NT2/D1 (cell line): Measurements from ENCODE around the gene CDH4.

Source experiments
- YY1 ChIP-seq: IDR thresholded peaks from 2 replicates; pipeline ENCODE4 v1.6.1; 2011; ENCODE audit not compliant: insufficient read length, insufficient read depth
- ZNF274 ChIP-seq: IDR thresholded peaks from 2 replicates; pipeline ENCODE4 v1.6.1; 2011; ENCODE audit warnings: mild to moderate bottlenecking, low read depth, low read length

DNA sequence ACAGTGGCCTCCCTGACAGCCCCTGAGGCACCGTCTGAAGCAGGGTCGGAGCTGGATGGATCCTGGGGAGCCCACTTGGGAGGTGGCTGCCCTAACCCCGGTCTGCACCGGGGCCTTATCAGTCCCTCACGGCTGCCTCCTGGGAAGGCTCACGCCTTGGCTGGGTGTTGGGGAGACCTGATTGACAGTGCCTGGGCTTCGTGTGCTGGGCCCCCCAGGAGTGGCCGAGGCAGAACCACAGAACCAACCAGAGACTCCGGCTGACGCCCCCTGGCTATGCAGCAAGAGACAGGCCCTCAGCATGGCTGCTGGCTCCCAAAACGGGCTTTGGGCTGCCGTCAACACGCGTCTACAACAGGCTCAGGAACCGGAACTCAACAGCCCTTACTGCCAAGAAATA lies 594.0 kb downstream of the CDH4 start:
- TF ChIP-seq ZNF274 (no peak), YY1 (no peak)
